Calu3 (cell line): ENCODE results near the gene ANK2. TPM values are rescaled to one million over a fixed set of nuclear protein-coding genes. Genes with fewer than 3 reads are reported as not detected.

Experiments
- BruUV-seq: library from RNA; stranded (reverse); fragments of 400-500 nt; replicated peaks from 2 replicates; lab custom pipeline; 2021; lab: Mats Ljungman, UMichigan
- CTCF ChIA-PET: fragments of 300-600 bp; sonication (Branson Sonifier 250); formaldehyde crosslinking; loops from one replicate; lab custom pipeline; 2022; ENCODE audit warnings: antibody characterized with exemption; lab: Charles Lee
- DNase-seq: peaks from one replicate; pipeline ENCODE4 v3.0.0; 2022
- H3K27ac Mint-ChIP-seq: one replicate; pipeline ENCODE4 v1.8.0; 2022; ENCODE audit warnings: mixed read lengths; ENCODE audit not compliant: unreplicated experiment
- H3K27me3 Mint-ChIP-seq: one replicate; pipeline ENCODE4 v1.8.0; 2022; ENCODE audit warnings: mixed read lengths; ENCODE audit not compliant: unreplicated experiment
- H3K36me3 Mint-ChIP-seq: one replicate; pipeline ENCODE4 v1.8.0; 2022; ENCODE audit warnings: mild to moderate bottlenecking, moderate library complexity, mixed read lengths; ENCODE audit not compliant: insufficient read depth, unreplicated experiment
- H3K4me1 Mint-ChIP-seq: one replicate; pipeline ENCODE4 v1.8.0; 2022; ENCODE audit warnings: mild to moderate bottlenecking, low read depth, mixed read lengths; ENCODE audit not compliant: unreplicated experiment
- H3K4me3 Mint-ChIP-seq: one replicate; pipeline ENCODE4 v1.8.0; 2022; ENCODE audit warnings: mild to moderate bottlenecking, low read depth, moderate library complexity, mixed read lengths; ENCODE audit not compliant: unreplicated experiment
- H3K9me3 Mint-ChIP-seq: one replicate; pipeline ENCODE4 v1.8.0; 2022; ENCODE audit warnings: low read depth, mixed read lengths; ENCODE audit not compliant: unreplicated experiment
- intact Hi-C: fragments of 100-400 bp; cut with micrococcal nuclease; formaldehyde crosslinking; loops from one replicate; pipeline ENCODE4 v1.10.0; 2022; ENCODE audit not compliant: unreplicated experiment
- microRNA-seq: library from miRNA; unstranded; fragments of <30 nt; microRNA quantifications from one replicate; pipeline ENCODE4 v1.2.0, GENCODE V29; 2022
- total RNA-seq: library from RNA; stranded (reverse); gene quantifications from 2 replicates; pipeline ENCODE4 v1.2.3, GENCODE V29; 2022
- TF ChIP-seq, protein P1 (sequence below): fragments of 200-600 bp; IDR thresholded peaks from one replicate; pipeline ENCODE4 v1.8.0; 2022; ENCODE audit warnings: antibody characterized with exemption; ENCODE audit not compliant: unreplicated experiment

Gene ANK2
- total RNA-seq, 1 experiment from 2014 or later, result 4.1 TPM

DNA sequence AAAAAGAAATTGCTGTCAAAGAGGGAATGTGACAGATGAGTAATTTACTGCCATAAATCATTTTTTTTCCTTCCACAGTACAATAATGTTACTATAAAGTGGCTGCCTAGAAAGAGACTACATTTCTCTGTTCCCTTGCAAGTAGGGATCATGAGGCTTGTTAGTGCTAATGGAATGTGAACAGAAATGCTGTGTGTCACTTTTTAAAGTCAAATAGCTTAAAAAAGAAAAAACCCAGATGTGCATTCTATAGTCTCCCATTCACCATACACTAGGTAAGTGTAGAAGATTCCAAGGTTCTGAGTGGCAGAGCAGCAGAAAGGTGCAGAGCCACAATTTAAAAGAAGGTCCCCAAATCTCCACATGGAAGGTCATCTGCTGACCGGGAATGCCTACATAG lies 383.7 kb downstream of the ANK2 start:
- Mint-ChIP-seq H3K27me3 (no peaks in the 10 kb centered on the region), H3K4me3 (peak overlapping the region; percentile 22), H3K36me3 (peaks cover 13% of the 10 kb centered on the region), H3K27ac (peak overlapping the region; percentile 79), H3K4me1 (peaks cover 48% of the 10 kb centered on the region), H3K9me3 (peaks cover 5% of the 10 kb centered on the region)
- TF ChIP-seq, protein P1, sequence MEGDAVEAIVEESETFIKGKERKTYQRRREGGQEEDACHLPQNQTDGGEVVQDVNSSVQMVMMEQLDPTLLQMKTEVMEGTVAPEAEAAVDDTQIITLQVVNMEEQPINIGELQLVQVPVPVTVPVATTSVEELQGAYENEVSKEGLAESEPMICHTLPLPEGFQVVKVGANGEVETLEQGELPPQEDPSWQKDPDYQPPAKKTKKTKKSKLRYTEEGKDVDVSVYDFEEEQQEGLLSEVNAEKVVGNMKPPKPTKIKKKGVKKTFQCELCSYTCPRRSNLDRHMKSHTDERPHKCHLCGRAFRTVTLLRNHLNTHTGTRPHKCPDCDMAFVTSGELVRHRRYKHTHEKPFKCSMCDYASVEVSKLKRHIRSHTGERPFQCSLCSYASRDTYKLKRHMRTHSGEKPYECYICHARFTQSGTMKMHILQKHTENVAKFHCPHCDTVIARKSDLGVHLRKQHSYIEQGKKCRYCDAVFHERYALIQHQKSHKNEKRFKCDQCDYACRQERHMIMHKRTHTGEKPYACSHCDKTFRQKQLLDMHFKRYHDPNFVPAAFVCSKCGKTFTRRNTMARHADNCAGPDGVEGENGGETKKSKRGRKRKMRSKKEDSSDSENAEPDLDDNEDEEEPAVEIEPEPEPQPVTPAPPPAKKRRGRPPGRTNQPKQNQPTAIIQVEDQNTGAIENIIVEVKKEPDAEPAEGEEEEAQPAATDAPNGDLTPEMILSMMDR, result no peak
- DNase-seq, result no peak
- CTCF ChIA-PET, result no interaction called here
- intact Hi-C loops, result no loop called here
- no TSS peak for BruUV-seq

Small RNA genes within 50 kb of the gene (microRNA-seq; reads per million reads assigned to microRNA genes)
- not detected for gene MIR1243
- not detected for gene MIR8082
